GM19324 (cell line): Measurements from ENCODE around the gene RASL10B.
"Not testable (repeated sequence)": the region's sequence is repeated elsewhere in the genome, so short reads cannot be mapped to it uniquely, and the experiment has no call there.

Experiments
- ATAC-seq: cut with Tn5 transposase; IDR thresholded peaks from one replicate; pipeline ENCODE4 v1.9.1; 2021; ENCODE audit warnings: mild to moderate bottlenecking, moderate library complexity; ENCODE audit not compliant: unreplicated experiment, low FRiP score

Gene RASL10B, protein sequence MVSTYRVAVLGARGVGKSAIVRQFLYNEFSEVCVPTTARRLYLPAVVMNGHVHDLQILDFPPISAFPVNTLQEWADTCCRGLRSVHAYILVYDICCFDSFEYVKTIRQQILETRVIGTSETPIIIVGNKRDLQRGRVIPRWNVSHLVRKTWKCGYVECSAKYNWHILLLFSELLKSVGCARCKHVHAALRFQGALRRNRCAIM

DNA sequence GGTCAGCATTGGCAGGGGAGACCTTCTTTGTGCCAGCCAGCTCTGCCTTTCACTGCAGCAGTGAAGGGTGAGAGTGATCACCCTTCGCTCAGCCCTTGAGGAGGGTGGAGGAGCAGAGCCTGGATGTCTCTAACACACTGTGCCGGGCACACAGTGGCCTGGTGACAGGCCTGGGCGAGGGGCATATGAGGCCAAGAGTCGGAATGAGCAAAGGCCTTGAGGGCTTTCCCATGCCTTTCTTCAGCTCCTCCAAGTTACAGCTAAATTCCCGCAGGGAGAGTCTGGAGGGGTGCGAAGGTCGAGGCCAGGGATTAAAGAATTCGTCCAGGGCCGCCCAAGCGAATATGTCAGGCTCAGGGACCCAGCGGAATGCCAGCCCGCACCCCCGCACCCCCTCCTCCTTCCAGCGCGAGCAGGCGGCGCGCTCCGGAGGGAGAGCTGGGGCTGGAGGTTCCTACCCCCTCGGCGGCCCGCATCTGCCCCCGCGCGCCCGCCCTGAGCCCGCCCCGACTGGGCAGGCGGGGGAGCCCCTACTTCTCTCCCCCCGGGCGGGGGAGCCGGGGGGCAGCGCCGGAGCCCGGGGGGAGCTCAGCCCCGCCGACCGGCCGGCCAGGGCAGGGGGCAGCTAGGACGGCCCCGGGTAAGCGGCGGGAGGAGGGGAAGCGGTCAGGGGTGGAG lies at the start of gene RASL10B:
Gene RASL10B, plus strand, starts transcription at position 401 of the 678 bp plus-strand sequence. CDS start 3,546 bp downstream, outside the sequence.
- ATAC-seq: no peak

DNA sequence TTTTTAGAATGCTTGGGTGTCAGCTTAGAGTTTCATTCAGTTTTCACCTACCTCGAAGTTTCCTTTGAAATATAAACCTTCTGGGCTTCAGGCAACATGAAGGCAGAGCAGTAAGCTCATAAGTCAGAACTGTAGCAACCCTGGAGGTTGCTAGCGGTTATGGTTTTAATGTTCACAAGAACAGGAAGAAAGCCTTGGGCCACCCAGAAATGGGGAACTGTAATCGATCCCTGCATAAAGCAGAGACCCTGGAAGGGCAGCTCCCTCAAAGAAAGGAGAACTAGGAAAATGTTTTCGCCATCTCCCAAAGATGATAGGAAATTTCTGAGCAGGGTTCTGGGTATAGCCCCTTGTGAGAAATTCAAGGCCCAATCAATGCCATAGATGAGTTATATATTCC lies 47.8 kb upstream of the RASL10B start:
- no peak for ATAC-seq

DNA sequence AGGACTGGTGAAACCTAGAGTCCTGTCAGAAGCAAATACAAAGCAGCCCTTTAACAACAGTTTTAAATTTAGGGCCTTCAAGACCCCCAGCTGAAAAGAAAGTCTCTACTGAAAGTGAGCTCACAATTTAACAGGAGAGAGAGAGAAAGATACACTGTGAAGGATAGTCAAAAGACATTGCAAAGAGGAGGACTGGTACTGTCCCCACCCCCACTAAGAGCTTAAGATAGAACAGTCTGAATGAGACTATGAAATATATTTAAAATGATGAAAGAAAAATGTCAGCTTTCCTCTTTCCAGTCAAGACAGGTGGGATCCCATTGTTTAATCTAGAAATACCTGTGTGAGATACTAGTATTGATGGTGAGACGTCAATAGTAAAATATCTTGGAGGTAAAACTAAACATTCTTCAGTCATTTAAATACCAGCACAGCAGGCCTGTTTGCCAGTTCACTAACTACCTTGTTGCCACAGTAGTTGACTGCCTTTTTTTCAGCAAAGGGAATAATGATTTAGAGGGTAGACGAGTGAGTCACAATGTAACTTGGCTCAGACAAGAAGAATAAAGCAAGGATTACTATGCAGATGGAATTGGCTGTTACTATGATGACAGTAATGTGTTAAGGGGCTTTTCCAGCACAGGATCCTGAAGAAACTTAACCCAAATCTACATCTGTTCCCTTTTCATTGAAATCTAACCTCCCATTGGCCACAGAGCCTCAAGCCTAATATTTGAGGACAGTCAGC lies 47.2 kb upstream of the RASL10B start:
- ATAC-seq: no peak

DNA sequence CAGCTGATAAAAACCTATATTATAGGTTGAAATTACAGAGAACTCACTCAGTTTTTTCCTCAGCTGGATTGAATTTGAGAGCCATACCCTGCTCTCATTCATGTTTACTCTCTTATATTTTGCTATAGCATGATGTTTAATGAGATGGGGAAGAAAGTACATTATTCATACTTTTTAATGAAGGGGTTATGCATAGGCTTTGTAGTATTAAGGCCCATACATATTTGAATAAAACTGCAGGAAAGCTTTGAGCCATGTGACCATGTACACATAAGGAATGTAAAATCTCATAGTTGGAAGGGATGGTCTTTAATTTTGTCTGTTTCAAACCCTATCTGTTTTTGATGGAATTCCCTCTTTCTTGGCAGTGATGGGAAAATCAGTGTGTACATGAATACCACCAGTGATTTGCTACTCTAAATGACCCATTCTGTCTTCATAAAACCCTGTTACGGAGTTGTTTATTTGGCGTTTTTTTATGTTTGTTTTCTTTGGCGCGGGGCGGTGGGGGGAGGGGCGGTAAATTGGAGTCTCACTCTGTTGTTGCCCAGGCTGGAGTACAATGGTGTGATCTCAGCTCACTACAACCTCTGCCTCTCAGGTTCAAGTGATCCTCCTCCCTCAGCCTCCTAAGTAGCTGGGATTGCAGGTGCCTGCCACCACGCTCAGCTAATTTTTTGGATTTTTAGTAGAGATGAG lies 38.8 kb upstream of the RASL10B start:
- ATAC-seq: no peak

DNA sequence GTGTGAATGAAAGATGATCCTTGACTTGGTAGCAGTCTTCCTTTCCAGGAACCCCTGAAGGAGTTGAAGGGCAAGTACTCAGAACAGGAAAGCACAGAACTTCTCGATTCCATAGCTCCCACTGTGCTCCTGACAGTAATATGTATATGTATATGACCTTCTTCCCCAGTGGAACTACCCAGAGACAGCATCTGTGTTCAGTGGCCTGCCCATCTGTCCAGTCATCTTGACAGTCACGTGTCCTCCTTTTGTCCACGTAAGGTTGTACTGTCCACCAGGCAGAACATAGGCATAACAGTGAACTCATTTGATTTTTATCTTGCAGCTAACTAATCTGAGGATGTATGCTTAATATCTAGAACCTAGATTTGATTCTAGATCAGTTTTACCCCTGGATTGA lies 37.8 kb upstream of the RASL10B start:
- no peak for ATAC-seq

DNA sequence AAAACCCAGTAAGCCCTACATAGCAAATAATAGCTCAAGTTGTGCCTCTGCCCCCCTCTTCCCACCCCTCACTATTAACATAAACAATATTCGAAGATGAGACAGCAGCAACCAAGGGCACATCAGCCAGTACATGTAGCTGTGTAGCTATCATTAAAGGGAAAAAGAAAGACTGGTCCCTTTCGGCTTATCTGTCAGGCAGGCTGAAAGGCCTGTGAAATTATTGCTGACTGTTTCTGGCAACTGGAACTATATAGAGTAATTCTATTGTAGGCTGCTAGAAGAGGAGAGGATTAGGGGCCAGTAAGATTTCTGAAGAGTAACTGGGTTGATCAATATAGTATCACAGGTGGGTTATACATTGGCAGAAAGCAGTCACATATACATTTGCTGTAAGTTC lies 36.5 kb upstream of the RASL10B start:
- no peak for ATAC-seq

DNA sequence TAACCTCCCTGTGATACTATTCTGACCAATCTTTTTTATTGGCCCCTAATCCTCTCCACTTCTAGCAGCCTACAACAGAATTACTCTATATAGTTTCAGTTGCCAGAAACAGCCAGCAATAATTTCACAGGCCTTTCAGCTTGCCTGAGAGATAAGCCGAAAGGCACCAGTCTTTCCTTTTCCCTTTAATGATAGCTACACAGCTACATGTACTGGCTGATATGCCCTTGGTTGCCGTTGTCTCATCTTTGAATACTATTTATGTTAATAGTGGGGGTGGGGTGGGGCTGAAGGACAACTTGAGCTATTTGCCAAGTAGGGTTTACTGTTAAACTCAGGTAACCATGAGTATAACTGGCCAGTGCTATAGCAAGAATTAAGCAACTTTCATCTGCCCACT lies 35.8 kb upstream of the RASL10B start:
- ATAC-seq: no peak

DNA sequence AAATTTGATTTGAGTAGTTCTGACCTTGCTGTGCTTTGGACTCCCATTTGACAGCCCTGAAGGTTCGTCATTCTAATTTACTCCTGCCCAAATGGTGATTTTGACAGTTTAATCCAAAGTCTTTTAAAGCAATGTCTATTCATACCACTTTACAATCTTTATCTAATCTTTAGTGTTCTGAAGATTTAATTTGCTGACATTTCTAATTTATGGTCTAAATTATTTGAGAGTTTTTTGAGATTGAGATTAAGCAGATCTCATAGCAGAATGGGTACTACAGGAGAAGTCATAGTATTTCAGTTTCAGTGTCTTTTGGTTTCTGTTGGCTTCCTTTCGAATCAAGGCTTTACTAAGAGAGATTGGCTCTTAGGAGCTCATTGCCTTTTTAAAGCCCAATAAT lies 32.6 kb upstream of the RASL10B start:
- no peak for ATAC-seq

DNA sequence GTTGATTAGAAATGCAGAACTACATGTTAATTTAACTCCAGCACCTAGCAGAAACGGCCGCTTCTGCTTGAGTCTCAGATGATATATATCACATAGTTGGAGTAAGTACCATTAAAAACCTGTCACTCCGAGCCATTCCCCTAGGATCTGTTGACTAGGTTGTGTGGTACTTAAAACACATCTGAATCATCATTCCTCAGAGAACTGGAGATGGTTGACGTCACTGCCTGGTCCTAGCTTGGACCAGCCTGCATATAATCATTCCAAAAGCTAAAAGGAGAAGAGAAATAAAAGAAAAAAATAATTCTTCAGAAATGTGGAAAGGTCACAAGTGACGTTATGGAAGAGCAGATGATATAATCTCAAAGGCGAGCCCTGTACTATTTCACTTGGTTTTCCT lies 31.3 kb upstream of the RASL10B start:
- no peak for ATAC-seq

DNA sequence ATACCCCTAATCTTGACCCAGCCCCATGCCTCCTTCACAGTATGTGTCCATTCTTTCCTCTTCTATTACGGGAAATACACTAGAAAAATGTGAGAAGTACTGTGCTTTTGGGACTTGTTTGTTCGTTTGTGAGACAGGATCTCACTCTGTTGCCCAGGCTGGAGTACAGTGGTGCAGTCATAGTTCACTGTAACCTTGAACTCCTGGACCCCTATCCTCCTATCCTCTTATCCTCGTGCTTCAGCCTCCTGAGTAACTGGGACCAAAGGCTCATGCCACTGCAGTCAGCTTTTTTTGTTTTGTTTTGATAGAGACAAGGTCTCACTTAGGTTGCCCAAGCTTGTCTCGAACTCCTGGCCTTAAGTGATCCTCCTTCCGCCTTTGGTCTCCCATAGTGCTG lies 29.9 kb upstream of the RASL10B start:
- ATAC-seq: no peak

DNA sequence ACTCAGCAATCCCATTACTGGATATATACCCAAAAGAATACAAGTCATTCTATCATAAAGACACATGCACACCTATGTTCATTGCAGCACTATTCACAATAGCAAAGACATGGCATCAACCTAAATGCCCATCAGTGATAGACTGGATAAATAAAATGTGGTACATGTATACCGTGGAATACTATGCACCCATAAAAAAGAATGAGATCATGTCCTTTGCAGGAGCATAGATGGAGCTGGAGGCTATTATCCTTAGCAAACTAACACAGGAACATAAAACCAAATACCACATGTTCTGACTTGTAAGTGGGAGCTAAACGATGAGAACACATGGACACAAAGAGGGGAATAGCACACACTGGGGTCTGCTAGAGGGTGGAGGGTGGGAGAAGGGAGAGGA lies 28.1 kb upstream of the RASL10B start:
- not testable (repeated sequence) for ATAC-seq

DNA sequence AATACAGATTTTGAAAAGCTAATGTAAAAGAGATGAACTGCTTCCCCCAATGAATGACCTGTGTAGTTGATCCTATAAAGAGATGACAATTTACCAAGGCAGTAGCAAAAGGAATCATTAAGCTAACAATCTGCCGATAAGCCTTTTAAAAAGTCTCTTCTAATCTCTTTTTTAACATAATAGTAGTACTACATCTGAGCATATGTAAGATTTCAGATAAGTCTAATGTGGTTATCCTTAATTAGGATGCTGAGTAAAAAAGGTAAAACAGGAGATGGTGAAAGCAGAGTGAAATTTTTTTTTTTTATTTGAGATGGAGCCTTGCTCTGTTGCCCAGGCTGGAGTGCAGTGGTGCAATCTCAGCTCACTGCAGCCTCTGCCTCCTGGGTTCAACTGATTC lies 26.2 kb upstream of the RASL10B start:
- no peak for ATAC-seq

DNA sequence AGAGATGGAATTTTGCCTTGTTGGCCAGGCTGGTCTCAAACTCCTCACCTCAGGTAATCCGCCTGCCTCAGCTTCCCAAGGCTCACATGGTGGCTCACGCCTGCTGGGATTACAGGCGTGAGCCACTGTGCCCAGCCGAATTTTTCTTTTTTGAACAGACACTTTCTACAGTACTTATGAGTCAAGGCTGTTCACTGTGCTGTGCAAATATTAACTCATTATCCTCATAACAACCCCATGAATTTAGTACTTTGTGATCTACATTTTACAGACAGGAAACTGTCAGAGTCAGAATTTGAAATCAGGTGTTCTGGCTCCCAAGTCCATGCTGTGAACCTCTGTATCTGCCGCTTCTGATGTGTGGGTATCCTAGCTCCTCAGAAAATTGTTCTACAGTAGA lies 25.7 kb upstream of the RASL10B start:
- no peak for ATAC-seq

DNA sequence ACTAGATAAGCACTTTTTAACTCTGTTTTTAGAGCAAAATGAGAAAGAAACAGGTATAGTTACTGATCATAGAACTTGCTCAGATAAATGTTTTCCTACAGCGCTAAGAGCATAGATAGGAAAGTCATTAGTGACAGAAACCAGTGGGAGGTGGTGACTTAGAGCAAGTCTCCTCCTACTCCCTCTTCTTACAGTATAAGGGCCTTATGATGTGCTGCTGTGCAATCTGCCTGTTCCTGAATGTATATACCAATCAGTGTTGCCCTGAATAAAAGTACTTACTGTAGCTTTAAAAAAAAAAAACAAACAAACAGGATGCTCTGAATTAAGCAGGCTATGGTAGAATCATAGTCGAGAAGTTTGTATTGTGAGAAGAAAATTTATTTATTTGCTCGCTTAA lies 23.3 kb upstream of the RASL10B start:
- ATAC-seq: no peak

DNA sequence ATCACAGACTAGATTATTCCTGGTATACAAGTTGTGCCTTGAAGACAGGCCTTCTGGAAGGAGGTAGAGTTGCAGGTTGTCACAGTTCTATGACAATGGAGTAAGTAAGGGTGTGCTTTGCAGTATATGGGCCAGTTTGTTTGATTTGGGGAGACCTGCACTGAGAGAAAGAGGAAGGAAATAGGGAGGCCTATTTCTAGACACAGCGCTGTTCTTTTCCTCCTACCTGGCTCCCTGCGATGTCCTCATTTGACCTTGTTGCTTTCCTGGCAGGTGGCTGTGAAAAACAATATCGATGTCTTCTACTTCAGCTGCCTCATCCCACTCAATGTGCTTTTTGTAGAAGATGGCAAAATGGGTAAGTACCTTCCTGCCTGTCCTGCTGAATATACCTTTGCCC lies 22.5 kb upstream of the RASL10B start:
- no peak for ATAC-seq

DNA sequence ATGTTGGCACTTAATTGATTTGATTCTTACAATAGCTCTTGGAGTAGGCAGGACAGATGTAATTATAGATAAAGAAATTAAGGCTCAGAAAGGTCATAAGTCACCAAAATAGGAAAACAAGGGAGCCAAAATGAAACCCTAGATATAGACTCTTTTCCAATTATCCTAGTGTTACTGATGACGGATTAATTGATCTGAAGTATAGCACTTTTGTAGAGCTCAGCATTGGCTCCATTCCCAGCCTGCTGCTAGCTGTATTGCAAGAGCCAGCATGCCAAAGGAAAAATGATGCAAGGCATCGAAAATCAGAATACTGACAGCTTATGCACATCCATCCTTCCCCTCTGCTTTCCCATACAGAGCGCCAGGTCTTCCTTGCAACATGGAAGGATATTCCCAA lies 21.6 kb upstream of the RASL10B start:
- no peak for ATAC-seq

DNA sequence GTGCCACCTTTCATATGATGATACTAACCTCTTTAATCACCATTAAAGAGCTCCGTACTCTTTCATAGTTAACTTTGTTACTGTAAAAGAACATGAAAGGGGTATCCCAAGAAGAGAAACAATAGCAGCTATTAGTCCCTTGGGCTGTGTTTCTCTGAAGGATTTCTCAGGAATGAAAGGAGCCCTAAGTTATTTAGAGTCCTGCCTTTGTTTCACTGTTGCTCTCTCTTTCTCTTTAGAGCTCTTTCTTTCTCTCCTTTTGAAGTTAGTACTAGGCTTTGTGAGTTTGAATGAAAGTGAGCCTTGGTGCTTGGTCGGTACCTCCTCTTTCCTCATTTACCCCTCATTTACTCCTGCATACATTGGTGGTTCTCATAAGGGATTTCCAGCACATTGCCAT lies 20.5 kb upstream of the RASL10B start:
- no peak for ATAC-seq

DNA sequence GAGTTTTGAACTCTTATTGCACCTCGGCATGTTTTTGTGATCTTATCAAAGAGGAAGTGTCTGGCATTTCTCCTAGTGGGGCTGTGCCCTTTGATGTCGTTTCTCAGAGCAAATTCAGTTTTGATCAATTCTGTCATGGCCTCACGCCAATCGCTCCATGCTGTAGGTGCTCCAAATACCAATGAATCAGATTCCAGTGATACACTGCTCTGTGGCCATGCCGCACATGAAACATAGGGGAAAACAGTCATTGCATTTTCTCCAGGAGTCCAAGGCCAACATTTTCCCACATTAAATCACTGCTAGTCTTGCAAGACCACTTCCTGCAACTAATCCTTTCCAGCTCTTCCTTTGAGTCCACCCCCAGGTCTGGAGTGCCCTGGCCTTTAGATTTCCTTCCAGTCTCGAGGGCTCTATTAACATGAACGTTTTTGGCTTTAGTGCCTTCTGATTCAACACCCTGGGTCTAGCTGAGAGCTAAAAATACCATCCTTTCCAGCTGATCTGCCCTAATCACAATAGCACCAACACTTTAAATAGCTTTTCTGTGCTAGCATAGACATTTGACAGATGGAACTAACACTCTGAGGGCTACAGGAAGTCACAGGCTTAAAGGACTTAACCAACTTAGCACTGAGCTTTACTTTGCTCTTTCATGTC lies 18.2 kb upstream of the RASL10B start:
- ATAC-seq: no peak

DNA sequence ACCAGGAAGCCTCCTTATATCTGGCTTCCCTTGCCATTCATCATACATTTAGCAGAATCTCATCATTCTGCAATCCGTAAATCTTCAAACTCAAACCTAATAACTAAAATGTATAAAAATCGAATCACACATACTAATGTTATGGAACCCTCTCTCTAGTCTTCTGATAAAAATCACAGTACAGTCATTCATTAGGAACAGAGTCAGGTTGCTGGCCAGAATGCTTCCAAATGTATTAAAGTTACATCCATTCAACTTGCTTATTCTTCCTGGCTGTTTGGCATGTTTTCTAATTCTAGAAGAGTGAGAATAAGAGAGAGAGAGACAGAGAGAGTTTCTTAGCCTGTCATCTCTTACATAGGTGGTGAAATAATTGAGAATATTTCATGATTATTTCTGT lies 16.5 kb upstream of the RASL10B start:
- ATAC-seq: no peak

DNA sequence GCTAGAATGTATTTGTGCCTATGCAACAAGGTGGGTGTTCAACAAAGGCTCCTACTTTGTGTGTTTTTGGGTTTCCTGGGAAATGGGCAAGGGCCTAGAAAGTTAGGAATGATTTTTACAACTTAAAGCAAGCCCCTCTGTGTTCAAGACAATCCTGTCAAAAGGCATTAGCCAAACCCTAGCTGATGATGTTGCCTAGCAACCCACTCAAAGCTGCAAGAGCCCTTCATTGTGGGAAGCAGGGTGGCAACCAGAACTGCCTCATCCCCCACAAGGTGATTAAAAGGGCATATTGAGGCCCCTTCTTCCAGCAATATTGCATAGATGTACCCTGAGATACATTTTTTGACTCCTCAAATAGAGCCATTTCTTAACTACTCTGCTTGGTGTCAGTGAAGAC lies 16.0 kb upstream of the RASL10B start:
- ATAC-seq: no peak

DNA sequence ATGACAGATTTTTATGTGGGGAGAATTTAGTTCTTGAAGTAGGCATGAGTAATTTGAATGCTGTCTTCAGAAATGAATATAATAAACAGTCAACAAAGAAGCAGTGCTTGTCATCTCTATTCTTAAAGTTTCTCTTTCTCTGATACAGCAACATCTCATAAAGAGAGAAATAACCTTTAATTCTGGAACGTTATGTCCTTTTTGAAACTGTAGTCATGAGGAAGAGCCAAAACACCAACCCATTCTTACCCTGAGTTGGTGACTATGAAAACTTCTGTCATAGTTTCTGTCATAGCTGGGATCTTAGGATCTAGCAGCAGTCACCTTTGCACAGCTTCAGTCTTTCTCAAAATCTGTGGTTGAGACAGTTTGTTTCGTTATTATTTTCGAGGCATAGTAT lies 15.3 kb upstream of the RASL10B start:
- ATAC-seq: no peak
